SIG-M5 treated with dmso at 0.1 percent for 504 hours (cell line): ENCODE measurements around the gene CLASP1.
A peak's percentile ranks its signal among the peaks of the same experiment; 100 is the strongest.
"Not testable (repeated sequence)": the region's sequence is repeated elsewhere in the genome, so short reads cannot be mapped to it uniquely, and the experiment has no call there.

Source experiments
- DNase-seq: peaks from one replicate; lab custom pipeline; 2025; ENCODE audit not compliant: unreplicated experiment; lab: John Stamatoyannopoulos, UW

The CLASP1 gene

DNA sequence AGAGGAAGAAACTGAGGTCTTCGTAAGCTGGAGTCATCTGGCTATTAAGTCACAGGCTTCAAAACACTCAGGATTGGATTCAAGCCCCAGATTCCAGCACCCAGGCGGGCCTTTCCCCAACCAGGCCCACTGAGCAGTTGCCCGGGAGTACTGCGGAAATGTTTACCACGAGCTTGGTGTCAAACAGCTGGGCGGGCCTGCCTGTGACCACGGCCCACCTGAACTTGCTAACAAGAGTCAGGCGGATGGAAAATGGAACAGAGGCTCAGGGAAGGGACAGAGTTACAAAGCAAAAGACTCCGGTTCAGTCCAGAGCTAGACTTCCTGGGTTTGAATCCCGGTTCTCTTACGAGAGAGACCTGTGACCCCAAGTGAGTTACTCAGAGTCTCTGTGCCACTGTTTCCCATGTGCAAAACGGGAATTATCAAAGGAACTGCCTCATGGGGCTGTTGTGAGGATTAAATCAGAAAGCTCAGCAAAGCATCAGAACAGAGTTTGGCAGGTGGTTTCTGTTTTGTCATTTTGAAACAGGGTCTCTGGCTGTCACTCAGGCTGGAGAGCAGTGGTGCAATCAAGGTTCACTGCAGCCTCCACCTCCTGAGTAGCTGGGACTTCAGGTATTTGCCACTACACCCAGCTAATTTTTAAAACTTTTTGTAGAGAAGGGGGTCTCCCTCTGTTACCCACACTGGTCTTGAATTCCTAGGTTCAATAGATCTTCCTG, 315.3 kb downstream of the CLASP1 start:
- no peak for DNase-seq

DNA sequence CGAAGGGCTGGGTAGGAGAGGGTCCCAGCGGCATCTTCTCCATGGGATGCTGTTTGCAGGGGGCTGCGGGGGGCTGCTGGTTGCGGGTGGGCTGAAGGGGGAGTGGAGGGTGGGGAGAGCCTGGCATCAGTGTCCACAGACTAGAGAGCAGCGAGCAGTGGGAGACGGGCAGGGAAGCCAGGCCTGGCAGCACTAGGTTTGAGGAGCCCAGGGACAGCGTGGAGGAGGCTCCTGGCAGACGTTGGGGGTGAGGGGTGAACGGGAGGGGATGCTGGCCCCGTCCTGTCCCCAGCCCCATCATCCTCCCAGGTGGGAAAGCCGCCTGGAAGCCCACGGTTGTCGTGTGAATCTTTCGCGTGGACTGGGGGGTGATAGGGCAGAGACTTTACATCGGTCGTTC, 316.0 kb downstream of the CLASP1 start:
- no peak for DNase-seq

DNA sequence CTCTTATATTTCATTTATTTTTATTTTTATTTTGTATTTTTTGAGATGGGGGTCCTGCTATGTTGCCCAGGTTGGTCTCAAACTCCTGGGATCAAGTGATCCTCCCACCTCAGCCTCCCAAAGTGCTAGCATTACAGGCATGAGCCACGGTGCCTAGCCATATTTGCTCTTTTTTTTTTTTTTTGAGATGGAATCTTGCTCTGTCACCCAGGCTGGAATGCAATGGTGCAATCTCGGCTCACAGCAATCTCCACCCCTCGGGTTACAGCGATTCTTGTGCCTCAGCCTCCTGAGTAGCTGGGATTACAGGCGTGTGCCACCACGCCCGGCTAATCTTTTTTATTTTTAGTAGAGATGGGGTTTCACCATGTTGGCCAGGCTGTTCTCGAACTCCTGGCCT, 317.9 kb downstream of the CLASP1 start:
- not testable (repeated sequence) for DNase-seq

DNA sequence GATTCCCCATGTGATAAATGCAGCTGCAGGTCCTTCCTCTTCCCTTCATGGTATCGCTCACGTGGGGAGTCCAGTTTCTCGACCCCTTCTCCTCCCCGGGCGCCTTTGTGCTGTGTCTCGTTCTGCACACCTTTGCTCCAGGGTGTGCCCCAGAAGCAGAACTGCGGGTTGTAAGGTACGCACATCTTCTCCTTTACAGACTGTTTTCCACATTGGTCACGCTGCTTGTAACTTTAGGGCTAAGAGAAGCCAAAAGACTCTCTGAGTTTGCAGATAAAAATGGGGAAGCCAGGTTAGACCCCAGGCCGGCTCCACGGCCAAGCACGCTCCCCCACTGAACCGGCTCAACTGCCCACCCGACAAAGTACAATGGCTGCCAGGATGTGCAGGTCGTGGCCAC, 318.3 kb downstream of the CLASP1 start:
- no peak for DNase-seq

DNA sequence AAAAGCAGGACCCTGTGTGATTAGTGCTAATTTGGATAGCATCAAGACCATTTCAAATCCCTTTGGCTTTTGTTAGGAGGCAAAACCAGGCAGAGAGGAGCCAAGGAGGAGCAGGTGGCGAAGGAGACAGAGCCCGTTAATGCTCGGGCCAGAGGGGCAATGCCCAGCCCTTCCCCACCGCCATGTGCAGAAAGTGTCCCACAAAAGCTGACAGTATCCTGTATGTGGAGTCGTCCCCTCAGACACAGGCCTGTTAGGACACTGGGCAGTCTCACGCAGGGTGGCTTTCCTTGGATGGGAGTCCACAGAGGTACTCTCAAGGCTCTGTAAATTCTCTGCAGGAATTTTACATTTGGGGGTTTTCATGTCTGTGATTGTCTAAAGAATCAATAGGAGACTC, 319.5 kb downstream of the CLASP1 start:
- no peak for DNase-seq

DNA sequence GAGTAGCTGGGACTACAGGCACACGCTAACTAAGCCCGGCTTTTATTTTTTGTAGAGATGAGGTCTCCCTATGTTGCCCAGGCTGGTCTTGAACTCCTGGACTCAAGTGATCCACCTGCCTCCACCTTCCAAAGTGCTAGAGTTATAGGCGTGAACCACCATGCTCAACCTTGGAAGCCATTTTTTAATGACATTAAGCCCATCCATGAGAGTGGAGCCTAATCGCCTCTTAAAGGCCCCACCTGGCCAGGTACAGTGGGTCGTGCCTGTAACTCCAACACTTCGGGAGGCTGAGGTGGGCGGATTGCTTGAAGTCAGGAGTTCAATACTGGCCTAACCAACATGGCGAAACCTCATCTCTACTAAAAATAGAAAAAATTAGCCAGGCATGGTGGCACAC, 322.6 kb downstream of the CLASP1 start:
- no peak for DNase-seq

DNA sequence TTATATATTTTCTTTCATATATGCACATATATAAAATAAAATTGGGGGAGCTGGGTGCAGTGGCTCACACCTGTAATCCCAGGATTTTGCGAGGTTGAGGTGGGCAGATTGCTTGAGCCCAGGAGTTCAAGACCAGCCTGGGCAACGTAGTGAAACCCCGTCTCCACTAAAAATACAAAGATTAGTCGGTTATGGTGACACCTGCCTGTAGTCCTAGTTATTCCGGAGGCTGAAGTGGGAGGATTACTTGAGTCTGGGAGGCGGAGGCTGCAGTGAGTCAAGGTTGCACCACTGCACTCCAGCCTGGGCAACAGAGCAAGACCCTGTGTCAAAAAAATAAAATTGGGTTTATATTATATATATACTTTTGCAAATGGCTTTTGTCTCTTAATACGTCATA, 324.7 kb downstream of the CLASP1 start:
- no peak for DNase-seq

DNA sequence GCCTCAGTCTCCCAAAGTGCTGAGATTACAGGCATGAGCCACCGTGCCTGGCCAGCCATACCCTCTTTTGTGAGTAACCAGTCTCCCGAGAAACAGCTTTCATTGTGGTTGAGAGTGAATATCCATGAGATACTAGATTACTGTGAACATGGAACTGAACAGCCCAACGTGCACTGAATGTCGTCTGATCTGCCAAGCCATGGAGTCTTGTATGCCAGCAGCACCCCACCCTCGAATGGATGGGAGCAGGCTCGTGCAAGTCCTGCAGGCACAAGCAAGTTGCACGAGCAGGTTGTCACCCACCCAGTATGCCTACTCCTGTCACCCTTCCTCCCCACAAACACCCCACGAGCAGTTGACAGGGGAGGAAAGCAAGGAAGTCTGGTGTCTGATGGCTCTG, 327.8 kb downstream of the CLASP1 start:
- DNase-seq = no peak

DNA sequence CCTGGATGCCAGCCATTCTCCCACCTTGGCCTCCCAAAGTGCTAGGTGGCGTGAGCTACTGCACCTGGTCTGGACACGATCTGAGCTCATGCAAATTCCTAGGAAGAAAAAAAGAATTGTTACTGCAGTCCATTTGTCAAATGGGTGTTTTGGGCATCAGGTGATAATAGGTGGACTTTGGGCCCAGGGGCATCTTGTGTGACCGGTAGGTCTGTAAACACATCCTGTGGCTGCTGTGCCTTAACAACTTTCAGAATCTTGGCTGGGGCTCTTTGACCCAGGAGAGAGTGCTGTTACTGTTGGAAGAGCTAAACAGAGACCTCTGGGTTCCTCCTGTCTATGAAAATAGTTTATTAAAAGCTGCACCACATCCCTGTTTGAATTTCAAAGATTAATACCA, 329.3 kb downstream of the CLASP1 start:
- DNase-seq = no peak

DNA sequence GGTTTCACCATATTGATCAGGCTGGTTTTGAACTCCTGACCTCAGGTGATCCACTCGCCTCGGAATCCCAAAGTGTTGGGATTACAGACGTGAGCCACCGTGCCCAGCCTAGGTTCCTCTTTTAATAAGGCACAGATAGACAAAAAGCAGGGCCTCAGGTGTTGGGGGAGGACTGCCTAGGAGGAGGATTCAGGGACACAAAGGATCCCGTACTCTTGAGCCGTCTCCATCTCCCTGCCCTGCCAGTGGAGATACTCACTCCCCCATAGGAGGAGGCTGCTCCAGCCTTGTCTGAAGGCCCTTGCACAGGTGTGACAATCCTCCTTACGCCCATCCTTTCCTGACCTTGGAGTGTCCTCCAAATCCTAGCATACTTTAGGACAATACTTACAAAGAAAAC, 332.3 kb downstream of the CLASP1 start:
- DNase-seq = no peak

DNA sequence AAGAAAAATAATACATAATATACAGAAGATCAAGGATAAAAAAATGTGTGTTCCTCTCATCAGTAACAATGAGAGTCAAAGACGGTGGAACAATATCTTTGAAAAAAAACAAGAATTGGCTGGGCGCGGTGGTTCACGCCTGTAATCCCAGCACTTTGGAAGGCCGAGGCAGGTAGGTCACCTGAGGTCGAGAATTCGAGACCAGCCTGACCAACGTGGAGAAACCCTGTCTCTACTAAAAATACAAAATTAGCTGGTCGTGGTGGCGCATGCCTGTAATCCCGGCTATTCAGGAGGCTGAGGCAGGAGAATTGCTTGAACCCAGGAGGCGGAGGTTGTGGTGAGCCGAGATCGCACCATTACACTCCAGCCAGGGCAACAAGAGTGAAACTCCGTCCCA, 335.6 kb downstream of the CLASP1 start:
- not testable (repeated sequence) for DNase-seq

DNA sequence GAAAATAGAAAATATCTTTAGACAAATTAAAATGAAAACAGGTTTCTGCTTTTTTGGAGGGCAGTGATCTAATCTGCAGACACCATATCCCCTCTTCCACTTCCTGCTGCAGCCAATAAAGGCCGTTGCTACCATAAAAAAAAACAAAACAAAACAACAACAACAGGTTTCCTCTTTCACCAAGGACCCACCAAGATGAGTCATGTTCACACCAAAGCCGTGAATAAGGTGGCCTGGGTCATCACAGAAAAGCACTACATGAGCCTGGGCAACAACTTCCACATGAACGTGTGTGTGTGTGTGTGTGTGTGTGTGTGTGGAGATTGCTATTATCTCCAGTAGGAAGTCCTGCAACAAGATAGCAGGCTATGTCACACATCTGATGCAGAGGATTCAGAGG, 339.5 kb downstream of the CLASP1 start:
- no peak for DNase-seq

DNA sequence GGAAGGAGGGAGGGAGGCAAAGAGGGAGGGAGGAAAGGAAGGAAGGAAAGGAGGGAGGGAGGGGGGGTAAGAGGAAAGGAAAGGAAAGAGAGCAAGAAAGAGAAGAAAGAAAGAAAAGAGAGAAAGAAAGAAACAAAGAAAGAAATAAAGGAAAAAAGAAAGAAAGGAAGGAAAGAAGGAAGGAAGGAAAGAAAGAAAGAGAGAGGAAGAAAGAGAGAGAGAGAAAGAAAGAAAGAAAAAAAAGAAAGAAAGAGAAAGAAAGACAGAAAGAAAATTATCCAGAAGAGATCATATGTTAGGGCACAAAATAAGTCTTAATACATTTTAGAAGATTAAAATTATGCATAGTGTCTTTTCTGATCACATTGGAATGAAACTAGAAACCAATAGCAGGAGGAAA, 339.9 kb downstream of the CLASP1 start:
- DNase-seq = no peak

DNA sequence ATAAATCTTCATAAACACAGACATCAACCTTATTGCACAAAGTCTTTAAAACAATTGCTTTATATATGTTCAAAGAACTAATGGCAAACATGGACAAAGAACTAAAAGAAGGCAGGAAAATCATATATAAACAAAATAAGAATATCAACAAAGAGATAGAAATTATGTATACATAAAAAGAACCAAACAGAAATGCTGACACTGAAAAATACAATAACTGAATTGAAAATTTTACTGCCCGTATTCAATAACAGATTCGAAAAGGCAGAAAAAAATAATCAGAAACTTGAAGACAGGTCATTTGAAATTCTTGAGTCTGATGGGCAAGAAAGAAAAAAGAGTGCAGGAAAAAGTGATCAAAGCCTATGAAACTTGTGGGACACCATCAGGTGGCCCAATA, 342.2 kb downstream of the CLASP1 start:
- no peak for DNase-seq

DNA sequence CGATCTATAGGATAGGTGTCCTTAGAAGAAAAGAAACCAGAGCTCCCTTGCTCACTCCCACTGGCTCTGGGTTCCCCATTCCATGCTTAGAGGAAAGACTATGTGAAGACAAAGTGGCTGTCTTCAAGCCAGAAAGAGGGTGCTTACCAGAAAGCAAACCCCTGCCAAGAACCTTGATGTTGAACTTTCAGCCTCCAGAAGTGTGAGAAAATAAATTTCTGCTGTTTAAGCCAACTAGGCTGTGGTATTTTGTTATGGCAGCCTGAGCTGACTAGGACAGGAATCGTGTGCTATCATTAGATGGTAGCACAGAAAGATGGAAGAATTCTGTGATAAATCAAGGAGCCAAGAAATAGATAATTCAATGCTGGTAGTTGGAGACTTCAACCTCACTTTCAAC, 344.3 kb downstream of the CLASP1 start:
- no peak for DNase-seq

DNA sequence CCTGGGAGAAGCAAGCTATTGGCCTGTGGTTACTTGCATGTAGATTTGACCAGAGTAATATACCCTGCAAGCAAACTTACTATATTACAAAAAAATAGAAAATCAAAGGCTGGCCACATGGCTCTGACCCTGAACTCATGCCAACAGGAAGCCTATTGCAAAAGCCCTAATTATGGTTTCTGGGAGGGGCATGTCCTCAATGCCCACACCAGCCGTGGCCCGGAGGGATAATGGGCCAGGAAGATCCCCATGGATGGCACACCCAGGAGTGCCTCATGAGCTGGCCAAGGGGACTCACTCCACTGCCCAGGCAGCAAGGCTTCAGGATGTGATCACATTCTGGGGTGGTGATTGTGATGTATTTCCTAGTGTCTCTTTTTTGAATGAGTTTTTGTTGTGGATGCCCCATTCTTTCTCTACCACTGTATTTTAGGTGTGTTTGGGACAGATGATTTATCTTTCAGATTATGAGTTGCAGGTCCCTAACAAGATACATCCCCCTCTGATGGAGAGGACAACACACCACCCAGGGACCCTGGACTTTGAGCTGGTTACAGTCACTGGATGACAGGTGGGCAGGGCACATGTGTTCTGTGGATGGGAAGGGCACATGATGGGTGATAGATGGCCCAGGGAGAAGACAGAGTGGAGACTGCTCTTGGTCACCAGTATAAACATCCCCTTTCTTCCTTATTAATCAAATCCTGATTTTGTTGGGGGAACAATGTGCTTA, 345.6 kb downstream of the CLASP1 start:
- DNase-seq = no peak

DNA sequence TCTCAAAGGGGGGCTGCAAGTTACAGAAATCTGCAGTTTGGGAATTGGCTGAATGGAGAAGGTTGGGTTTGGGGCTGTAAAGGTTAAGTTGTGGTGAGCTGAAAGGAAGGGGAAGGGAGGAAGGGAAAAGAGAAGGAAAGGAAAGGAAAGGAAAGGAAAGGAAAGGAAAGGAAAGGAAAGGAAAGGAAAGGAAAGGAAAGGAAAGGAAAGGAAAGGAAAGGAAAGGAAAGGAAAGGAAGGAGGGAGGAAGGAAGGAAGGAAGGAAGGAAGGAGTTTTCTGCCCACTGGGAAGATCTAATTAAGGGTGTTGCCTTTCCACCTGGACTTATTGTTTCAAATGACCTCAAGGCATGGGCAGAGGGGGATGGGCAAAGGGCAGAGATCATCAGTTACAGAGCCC, 348.1 kb downstream of the CLASP1 start:
- DNase-seq = not testable (repeated sequence)

DNA sequence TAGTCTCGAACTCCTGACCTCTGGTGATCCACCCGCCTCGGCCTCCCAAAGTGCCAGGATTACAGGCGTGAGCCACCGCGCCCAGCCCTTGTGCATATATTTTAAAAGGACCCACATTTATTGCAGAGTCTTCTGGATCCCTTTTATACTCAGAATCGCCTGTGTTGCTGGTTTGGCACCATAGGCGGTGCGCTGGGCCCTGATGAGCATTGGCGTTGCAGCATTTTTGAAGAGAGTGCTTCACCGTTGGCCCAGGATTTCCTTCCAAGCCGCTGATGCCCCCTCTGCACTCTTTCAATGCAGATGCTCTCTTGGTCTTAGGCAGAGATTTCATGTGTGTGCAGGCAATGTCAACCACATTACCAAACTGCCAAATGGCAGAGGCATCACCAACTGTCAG, 350.8 kb downstream of the CLASP1 start:
- DNase-seq = no peak

DNA sequence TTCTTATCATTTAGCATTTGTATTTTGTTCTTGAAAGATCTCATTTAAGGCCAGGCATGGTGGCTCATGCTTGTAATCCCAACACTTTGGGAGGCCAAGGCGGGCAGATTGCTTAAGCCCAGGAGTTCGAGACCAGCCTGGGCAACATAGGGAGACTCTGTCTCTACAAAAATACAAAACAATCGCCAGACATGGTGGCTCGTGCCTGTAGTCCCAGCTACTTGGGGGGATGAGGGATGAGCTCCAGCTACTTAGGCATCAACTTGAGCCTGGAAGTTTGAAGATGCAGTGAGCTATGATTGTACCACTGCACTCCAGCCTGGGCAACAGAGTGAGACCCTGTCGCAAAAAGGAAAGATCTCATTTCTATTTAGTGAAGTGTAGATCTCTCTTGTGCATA, 351.4 kb downstream of the CLASP1 start:
- DNase-seq = not testable (repeated sequence)

DNA sequence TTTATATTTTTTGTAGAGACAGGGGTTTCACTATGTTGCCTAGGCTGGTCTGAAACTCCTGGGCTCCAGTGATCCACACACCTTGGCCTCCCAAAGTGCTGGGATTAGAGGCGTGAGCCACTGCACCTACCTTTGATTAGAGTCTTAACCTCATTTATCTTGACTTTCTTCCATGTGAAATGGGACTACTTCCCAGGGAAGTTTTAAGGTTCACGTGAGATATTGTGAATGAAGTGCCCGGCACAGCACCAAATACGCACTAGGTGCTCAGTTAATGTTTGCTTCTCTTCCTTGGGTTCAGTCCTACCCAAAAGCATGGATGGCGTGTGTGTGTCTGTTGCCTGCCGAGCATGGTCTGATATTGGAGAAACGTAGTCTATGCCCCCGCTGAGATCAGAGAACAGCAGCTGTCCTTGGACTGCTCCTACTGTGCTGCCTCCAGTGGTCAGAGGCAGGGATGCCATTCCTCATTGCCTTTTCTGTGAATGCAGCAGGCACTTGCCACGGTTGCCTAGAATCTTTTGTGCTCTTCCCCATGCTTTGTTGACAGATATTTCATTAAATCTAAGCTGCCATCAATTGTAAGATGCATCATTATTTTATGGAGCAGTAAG, 351.9 kb downstream of the CLASP1 start:
- peak; percentile 31 for DNase-seq

DNA sequence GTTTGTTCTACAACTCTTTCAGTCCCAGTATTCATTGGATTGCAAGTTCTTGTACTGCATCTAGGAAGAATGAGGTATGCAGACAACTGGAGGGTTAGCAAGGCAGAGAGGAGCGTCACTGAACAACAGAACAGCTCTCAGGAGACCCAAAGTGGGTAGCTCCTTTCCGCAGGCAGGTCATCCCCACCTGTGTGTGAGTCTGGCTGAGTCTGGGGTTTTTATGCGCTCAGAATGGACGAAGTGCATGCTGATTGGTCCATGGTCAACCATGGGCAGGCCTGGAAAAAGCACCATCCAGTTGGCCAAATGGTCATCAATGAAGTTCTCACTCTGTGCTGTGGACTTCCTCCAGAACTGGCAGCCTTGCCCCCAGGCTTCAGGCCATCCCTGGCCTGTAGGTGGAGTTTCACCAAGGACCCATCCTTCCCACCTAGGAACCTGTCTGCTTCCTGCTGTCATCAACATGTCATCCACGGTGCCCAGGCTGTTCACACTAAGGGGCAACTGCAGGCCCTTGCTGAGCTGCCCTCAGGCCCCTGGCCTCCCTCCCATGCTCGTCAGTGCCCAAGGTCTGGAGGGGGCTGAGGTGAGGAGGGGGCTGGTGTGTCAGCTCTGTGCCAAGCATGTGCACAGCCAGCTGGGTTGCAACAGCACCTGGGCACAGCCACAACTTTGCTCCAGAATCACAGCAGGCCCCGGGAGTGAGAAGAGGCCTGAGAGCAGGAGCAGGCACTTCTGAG, 353.2 kb downstream of the CLASP1 start:
- DNase-seq = no peak
